Testis (tissue), 2 donors: ENCODE results near the gene ATP1B3.

Experiments
- POLR2A ChIP-seq: fragments of 450-650 bp; IDR thresholded peaks from one replicate; pipeline ENCODE4 v1.6.1; 2017; ENCODE audit warnings: antibody characterized with exemption, mild to moderate bottlenecking, moderate library complexity
- TF ChIP-seq, protein P1 (sequence below), 3 experiments: fragments of 450-650 bp in 2 of 3; fragments of 200-600 bp in 1 of 3; sonication (generic) in 1 of 3; IDR thresholded peaks; one replicate each; pipeline ENCODE4 v1.5.1; 2016 to 2019; ENCODE audit warnings: antibody characterized with exemption in 3 of 3, mild to moderate bottlenecking in 2 of 3, moderate library complexity in 1 of 3

DNA sequence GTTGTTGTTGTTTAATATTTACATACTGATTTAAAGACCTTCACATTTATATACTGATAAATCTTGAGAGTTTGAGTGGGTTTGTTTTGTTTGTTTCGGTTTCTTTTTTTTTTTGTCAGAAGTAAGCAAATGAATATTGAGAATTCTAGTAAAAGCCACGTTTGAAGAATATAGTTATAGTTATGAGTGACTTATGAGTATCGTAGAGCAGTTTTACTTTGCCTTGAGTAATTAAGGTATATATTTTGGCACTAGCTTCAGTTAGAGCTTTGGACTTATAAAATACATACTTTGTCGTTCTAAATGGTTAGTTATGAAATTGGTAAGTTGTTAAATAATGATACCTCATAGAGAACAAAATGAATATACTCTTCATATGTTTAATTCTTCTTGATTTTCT is 27.8 kb downstream of the ATP1B3 start:
- TF ChIP-seq, protein P1, sequence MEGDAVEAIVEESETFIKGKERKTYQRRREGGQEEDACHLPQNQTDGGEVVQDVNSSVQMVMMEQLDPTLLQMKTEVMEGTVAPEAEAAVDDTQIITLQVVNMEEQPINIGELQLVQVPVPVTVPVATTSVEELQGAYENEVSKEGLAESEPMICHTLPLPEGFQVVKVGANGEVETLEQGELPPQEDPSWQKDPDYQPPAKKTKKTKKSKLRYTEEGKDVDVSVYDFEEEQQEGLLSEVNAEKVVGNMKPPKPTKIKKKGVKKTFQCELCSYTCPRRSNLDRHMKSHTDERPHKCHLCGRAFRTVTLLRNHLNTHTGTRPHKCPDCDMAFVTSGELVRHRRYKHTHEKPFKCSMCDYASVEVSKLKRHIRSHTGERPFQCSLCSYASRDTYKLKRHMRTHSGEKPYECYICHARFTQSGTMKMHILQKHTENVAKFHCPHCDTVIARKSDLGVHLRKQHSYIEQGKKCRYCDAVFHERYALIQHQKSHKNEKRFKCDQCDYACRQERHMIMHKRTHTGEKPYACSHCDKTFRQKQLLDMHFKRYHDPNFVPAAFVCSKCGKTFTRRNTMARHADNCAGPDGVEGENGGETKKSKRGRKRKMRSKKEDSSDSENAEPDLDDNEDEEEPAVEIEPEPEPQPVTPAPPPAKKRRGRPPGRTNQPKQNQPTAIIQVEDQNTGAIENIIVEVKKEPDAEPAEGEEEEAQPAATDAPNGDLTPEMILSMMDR (IDR thresholded peaks at IDR 0.05): no peak
- TF ChIP-seq POLR2A: no peak
